ENCODE data around the gene JUP.

DNA sequence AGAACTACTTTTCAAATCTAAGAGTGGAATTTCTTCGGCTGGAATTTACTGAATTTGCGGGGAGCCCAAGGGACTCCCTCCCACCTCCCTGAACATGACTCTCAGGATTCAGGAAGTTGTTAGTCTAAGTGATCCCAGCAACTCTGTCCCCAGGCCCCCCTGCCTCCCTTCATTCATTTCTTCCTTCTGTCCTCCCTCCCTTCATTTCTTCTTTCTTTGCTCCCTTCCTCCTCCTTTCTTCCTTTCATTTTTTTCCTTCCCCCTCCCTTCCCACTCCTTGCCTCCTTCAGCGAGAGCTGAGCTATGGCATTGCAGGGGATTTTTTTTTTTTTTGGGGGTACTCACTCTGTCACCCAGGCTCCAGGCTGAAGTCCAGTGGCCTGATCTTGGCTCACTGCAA lies 10.9 kb upstream of the JUP start:
- TF ChIP-seq POLR2A (IDR thresholded peaks at IDR 0.05): no peak
- TF ChIP-seq, protein P1, sequence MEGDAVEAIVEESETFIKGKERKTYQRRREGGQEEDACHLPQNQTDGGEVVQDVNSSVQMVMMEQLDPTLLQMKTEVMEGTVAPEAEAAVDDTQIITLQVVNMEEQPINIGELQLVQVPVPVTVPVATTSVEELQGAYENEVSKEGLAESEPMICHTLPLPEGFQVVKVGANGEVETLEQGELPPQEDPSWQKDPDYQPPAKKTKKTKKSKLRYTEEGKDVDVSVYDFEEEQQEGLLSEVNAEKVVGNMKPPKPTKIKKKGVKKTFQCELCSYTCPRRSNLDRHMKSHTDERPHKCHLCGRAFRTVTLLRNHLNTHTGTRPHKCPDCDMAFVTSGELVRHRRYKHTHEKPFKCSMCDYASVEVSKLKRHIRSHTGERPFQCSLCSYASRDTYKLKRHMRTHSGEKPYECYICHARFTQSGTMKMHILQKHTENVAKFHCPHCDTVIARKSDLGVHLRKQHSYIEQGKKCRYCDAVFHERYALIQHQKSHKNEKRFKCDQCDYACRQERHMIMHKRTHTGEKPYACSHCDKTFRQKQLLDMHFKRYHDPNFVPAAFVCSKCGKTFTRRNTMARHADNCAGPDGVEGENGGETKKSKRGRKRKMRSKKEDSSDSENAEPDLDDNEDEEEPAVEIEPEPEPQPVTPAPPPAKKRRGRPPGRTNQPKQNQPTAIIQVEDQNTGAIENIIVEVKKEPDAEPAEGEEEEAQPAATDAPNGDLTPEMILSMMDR (IDR thresholded peaks at IDR 0.05): no peak

Measured in esophagus squamous epithelium (tissue), 4 donors.